ENCODE measurements around the gene APOA5. TPM values are rescaled to one million over a fixed set of nuclear protein-coding genes. Genes with fewer than 3 reads are reported as not detected.

Gene APOA5
- total and polyA plus RNA-seq, 2 donors (not counting 3 experiments of a cell fraction or from before 2014, with no cell fraction given), result not detected

GRCh38 chr11:116837231-116838091, 45.8 kb upstream of the APOA5 start, which contains the start of gene APOA1:
APOA1 (minus strand) TSS chr11:116837622; CDS start chr11:116837387, 235 bp downstream.
- TF ChIP-seq POLR2AphosphoS5 (IDR thresholded peaks at IDR 0.05; ENCODE audit: insufficient read depth, low read depth, low read length), result no peak
- no peak for TF ChIP-seq MAX (IDR thresholded peaks at IDR 0.05; ENCODE audit: insufficient read depth, insufficient read length)
- no peak for TF ChIP-seq CTCF (IDR thresholded peaks at IDR 0.05; ENCODE audit: extremely low read depth in 1 of 2, insufficient read depth in 1 of 2, low read depth in 1 of 2, low read length in 2 of 2)
- TF ChIP-seq MYC (IDR thresholded peaks at IDR 0.05; ENCODE audit: low read depth, low read length), result no peak
- TF ChIP-seq GATA2 (IDR thresholded peaks at IDR 0.05; ENCODE audit: insufficient read depth, insufficient read length, low read depth, low read length), result no peak
- TF ChIP-seq FOS (IDR thresholded peaks at IDR 0.05; ENCODE audit: borderline replicate concordance, insufficient read depth, low read length), result no peak
- TF ChIP-seq JUN (IDR thresholded peaks at IDR 0.05; ENCODE audit: borderline replicate concordance, insufficient read depth, insufficient read length, low read depth), result no peak
- no peak for TF ChIP-seq POLR2A (IDR thresholded peaks at IDR 0.05; ENCODE audit: low read depth, low read length)
- TF ChIP-seq EZH2 (IDR thresholded peaks at IDR 0.05; ENCODE audit: borderline replicate concordance, low read depth, low read length, severe bottlenecking), result no peak
- Histone ChIP-seq H4K20me1 (replicated peaks; ENCODE audit: control insufficient read depth, extremely low read depth, insufficient read depth, low read length) (no peaks in the 10 kb centered on the region), H3K79me2 (ENCODE audit: control insufficient read depth, insufficient read depth, low read length) (no peaks in the 10 kb centered on the region), H3K9me1 (replicated peaks; ENCODE audit: control insufficient read depth, extremely low read depth, insufficient read depth, low read length) (no peaks in the 10 kb centered on the region), H3K9me3 (replicated peaks; ENCODE audit: control insufficient read depth, insufficient read depth, low read length) (no peaks in the 10 kb centered on the region), H3K36me3 (ENCODE audit: control insufficient read depth in 2 of 2, extremely low read depth in 1 of 2, insufficient read depth in 2 of 2, low read length in 2 of 2) (no peaks in the 10 kb centered on the region), H3K4me3 (replicated peaks in 1 of 3; ENCODE audit: insufficient read depth in 1 of 3, low read depth in 1 of 3, low read length in 3 of 3) (no peak within 1 kb of the TSS), H3K27me3 (ENCODE audit: control insufficient read depth in 2 of 2, insufficient read depth in 2 of 2, low read length in 2 of 2) (no peaks in the 10 kb centered on the region), H2AFZ (ENCODE audit: low read depth, low read length) (no peak within 1 kb of the TSS), H3K27ac (ENCODE audit: insufficient read depth, low read depth, low read length) (no peak within 1 kb of the TSS), H3K4me2 (ENCODE audit: insufficient read depth, low read length) (no peak within 1 kb of the TSS), H3K9ac (replicated peaks; ENCODE audit: extremely low read depth, insufficient read depth, low read length) (no peak within 1 kb of the TSS), H3K4me1 (ENCODE audit: control insufficient read depth, extremely low read depth, insufficient read depth, low read length) (peaks cover 6% of the 10 kb centered on the region)
- dilution Hi-C loops (cut with MboI; ENCODE audit: extremely low pct_ligation_motif_present, low sequenced_read_pairs) (no loop called here), intact Hi-C loops (cut with micrococcal nuclease) (loop anchor here (5.0 kb wide), 1 partner anchor 105 kb away; no protein-coding TSS in a partner anchor)
- ChIA-PET CTCF (interaction anchor here (0.6 to 5.0 kb wide), 8 partner anchors 13 to 272 kb away, joined by 3 to 272 read pairs (median 8); partner anchors contain the start of genes APOA4, APOA5 and ZPR1), POLR2A (no interaction called here)
- DNase-seq (ENCODE audit: low read depth, low spot score) (no peak), FAIRE-seq (no peak)
- no TSS peak for BruUV-seq (replicated peaks)
